SU-DHL-6 (cell line): ENCODE measurements around the gene KLHL40.

Experiments
- CTCF ChIP-seq: fragments of 200-600 bp; sonication (generic); IDR thresholded peaks from one replicate; pipeline ENCODE4 v1.5.1; 2017; ENCODE audit warnings: antibody characterized with exemption, mild to moderate bottlenecking, low read length, moderate library complexity; ENCODE audit not compliant: insufficient read depth, poor library complexity, severe bottlenecking
- EZH2phosphoT487 ChIP-seq: fragments of 200-600 bp; sonication (generic), shearing (Covaris generic); conservative IDR thresholded peaks from 2 replicates; pipeline ENCODE4 v1.6.1; 2018; ENCODE audit warnings: mild to moderate bottlenecking, antibody characterized with exemption, low read length, moderate library complexity, mixed read lengths

GRCh38 chr3:42698911-42699230 is 13.5 kb downstream of the KLHL40 start:
- TF ChIP-seq CTCF (no peak), EZH2phosphoT487 (no peak)
